Adrenal gland (tissue), 12 donors: Measurements from ENCODE around the gene XIAP. TPM values are rescaled to one million over a fixed set of nuclear protein-coding genes. Genes with fewer than 3 reads are reported as not detected.
A peak's percentile ranks its signal among the peaks of the same experiment; 100 is the strongest.
"Not testable (repeated sequence)": the region's sequence is repeated elsewhere in the genome, so short reads cannot be mapped to it uniquely, and the experiment has no call there.

Experiments
- DNase-seq, 7 donors: peaks; one replicate each; pipeline ENCODE4 v3.0.0-alpha.2; 2019 to 2020
- H3K27ac ChIP-seq, 5 donors: fragments of 200-600 bp; sonication (generic) in 4 of 5; 1 replicate in 3 of 5; 2 replicates in 2 of 5; pipeline versions ENCODE4 v1.5.1 to v1.8.0; 2016 to 2020; ENCODE audit warnings: mild to moderate bottlenecking in 1 of 5
- H3K27me3 ChIP-seq: fragments of 200-600 bp; 2 replicates; pipeline ENCODE4 v1.8.0; 2021
- H3K36me3 ChIP-seq, 2 donors: fragments of 200-600 bp; replicated peaks in 1 of 2; 1 replicate in 1 of 2; 2 replicates in 1 of 2; pipeline versions ENCODE4 v1.5.1 to v1.8.0; 2018 to 2022
- H3K4me1 ChIP-seq, 2 donors: fragments of 200-600 bp; replicated peaks in 1 of 2; 1 replicate in 1 of 2; 2 replicates in 1 of 2; pipeline versions ENCODE4 v1.5.1 to v1.8.0; 2018 to 2021
- H3K4me3 ChIP-seq, 4 donors: fragments of 200-600 bp; sonication (generic) in 3 of 4; one replicate each; pipeline ENCODE4 v1.5.1; 2016 to 2018
- H3K9me3 ChIP-seq, 3 donors: fragments of 200-600 bp; sonication (generic) in 1 of 3; replicated peaks in 1 of 3; 1 replicate in 2 of 3; 2 replicates in 1 of 3; pipeline versions ENCODE4 v1.5.1 to v1.8.0; 2016 to 2021
- POLR2A ChIP-seq, 2 donors: fragments of 450-650 bp; IDR thresholded peaks; one replicate each; pipeline ENCODE4 v1.6.1; 2017; ENCODE audit warnings: antibody characterized with exemption in 2 of 2, mild to moderate bottlenecking in 2 of 2, moderate library complexity in 1 of 2
- WGBS, 4 donors: extraction: QIAGEN DNeasy Blood & Tissue Kit in 2 of 4; methylation state at CpG; one replicate each; pipeline versions ENCODE4 v1.1.5 to v1.1.7; 2013 to 2017; 5-methylcytosine and 5-hydroxymethylcytosine counted together
- intact Hi-C, 2 donors: fragments of 100-400 bp; cut with DNase I; formaldehyde crosslinking; loops; one replicate each; pipeline versions ENCODE4 v1.14.1 to v1.15.0; 2022 to 2023
- polyA plus RNA-seq, 3 donors: library from polyadenylated mRNA; stranded (reverse); fragments of 200-250 nt in 2 of 3; fragments of 350-450 nt in 1 of 3; fragmentation: Illumina TruSeq in 1 of 3; extraction: RNeasy Lipid Tissue Mini Kit (QIAGEN cat#74804) in 1 of 3; gene quantifications; one replicate each; pipeline ENCODE4 v1.2.3, GENCODE V29; 2013 to 2014
- total RNA-seq, 9 donors: library from RNA; depleted of rRNA in 4 of 9; stranded (reverse); fragments of >200 nt in 4 of 9; fragments of 120-200 nt in 1 of 9; fragmentation: NEBNext Ultra II Directional in 1 of 9; extraction: Animal tissue kit (Norgen Biotek cat#: 25700) in 1 of 9; gene quantifications; one replicate each; pipeline versions ENCODE4 v1.1.0 to v1.2.4, GENCODE V29; 2013 to 2023
- TF ChIP-seq, protein P1 (sequence below), 6 experiments: fragments of 450-650 bp in 4 of 6; fragments of 200-600 bp in 2 of 6; sonication (generic) in 1 of 6; IDR thresholded peaks; 1 replicate in 5 of 6; 2 replicates in 1 of 6; pipeline versions ENCODE4 v1.5.1 to v1.8.0; 2016 to 2021; ENCODE audit warnings: antibody characterized with exemption in 6 of 6, mild to moderate bottlenecking in 2 of 6, moderate library complexity in 1 of 6
- donor health status: healthy with polysubstance abuse.
- donor health status: Bipolar disorder and iron deficiency.
- donor health status: DM: yes; HTN: yes; CAD: no.
- donor health status: DM: no; HTN: no; CAD: no.
- donor health status: DM: no; HTN: no; CAD: no.
- donor health status: DM: yes; HTN: yes; CAD: no.

XIAP gene
- total and polyA plus RNA-seq, 12 donors = 6.4 to 63.7 (median 37.3) TPM

DNA sequence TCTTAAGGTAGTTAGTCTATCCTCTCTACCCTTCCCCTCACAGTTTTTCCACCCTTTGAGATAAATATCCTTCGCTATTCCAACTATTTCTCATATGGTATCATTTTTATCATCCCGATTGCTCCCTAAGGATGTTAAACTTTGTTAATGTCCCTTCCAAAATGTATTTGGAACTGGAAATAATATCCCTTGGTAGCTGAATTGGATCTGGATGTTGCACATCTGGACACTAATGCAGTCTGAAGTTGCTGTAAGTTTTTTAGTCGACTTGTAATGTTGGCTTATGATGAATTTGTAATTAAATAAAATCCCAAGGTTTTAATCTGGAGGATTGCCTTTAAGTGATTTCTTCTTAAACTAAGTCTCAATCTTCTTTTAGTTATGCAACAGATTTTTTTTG is 22.5 kb downstream of the XIAP start:
- intact Hi-C loops = loop anchor here in 1 of 2 donors (10.0 kb wide), 1 partner anchor 48 kb away; no protein-coding TSS in a partner anchor
- no peaks in the 10 kb centered on the region for H3K36me3 ChIP-seq
- 71 to 90% (median 83%) methylated on average over 3 of the region's 3 CpGs for WGBS, 4 donors
- H3K9me3 ChIP-seq = no peaks in the 10 kb centered on the region
- DNase-seq = no peak
- H3K4me1 ChIP-seq = peaks cover 4 to 10% of the 10 kb centered on the region in 2 donors
- no peak overlapping the region for H3K4me3 ChIP-seq
- H3K27ac ChIP-seq = no peak overlapping the region
- no peak for TF ChIP-seq POLR2A (IDR thresholded peaks at IDR 0.05)
- TF ChIP-seq, protein P1, sequence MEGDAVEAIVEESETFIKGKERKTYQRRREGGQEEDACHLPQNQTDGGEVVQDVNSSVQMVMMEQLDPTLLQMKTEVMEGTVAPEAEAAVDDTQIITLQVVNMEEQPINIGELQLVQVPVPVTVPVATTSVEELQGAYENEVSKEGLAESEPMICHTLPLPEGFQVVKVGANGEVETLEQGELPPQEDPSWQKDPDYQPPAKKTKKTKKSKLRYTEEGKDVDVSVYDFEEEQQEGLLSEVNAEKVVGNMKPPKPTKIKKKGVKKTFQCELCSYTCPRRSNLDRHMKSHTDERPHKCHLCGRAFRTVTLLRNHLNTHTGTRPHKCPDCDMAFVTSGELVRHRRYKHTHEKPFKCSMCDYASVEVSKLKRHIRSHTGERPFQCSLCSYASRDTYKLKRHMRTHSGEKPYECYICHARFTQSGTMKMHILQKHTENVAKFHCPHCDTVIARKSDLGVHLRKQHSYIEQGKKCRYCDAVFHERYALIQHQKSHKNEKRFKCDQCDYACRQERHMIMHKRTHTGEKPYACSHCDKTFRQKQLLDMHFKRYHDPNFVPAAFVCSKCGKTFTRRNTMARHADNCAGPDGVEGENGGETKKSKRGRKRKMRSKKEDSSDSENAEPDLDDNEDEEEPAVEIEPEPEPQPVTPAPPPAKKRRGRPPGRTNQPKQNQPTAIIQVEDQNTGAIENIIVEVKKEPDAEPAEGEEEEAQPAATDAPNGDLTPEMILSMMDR (IDR thresholded peaks at IDR 0.05) = no peak
- no peaks in the 10 kb centered on the region for H3K27me3 ChIP-seq

DNA sequence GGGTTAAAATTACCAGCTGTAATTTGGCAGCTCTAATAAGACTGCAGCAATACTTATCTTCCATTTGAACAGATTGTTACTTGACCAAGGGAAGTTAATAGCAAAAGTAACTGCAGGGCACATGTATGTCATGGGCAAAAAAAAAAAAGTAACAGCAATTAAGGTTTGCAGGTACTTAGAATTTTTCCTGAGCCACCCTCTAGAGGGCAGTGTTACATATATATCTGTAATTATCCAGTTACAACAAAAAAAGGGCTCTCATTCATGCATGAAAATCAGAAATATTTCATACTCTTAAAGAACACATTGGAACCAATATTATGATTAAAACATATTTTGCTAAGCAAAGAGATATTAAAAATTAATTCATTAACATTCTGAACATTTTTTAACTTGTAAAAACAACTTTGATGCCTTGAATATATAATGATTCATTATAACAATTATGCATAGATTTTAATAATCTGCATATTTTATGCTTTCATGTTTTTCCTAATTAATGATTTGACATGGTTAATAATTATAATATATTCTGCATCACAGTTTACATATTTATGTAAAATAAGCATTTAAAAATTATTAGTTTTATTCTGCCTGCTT is 25.1 kb downstream of the XIAP start:
- H3K27me3 ChIP-seq = no peaks in the 10 kb centered on the region
- intact Hi-C loops = loop anchor here in 1 of 2 donors (10.0 kb wide), 1 partner anchor 50 kb away; no protein-coding TSS in a partner anchor
- peak in 4 of 7 donors; percentile 25 to 51 (median 35) for DNase-seq

DNA sequence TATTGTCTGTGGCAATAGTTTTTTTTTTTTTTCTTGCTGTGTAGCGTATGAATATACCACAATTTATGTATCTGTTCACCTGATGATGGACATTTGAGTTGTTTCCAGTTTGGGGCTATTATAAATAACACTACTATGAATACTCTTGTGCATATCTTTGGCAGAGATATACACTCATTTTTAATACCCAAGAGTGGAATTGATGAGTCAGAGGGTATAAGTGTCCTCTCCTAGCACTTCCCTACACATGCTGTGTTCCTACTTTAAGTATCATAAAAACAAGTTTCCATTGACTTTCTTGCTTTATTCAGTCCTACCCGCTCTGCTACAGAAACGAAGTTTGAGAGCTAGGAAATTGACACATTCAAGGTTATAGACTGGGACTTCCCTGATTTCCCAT is 39.8 kb downstream of the XIAP start:
- Histone ChIP-seq H3K4me3 (no peak overlapping the region), H3K27ac (no peak overlapping the region), H3K9me3 (no peaks in the 10 kb centered on the region), H3K36me3 (no peaks in the 10 kb centered on the region), H3K27me3 (no peaks in the 10 kb centered on the region), H3K4me1 (no peaks in the 10 kb centered on the region)
- no peak for DNase-seq
- 70 to 79% (median 73%) methylated on average over 3 of the region's 3 CpGs for WGBS, 4 donors
- intact Hi-C loops = no loop called here
- TF ChIP-seq, protein P1 (IDR thresholded peaks at IDR 0.05) = no peak
- no peak for TF ChIP-seq POLR2A (IDR thresholded peaks at IDR 0.05)

More for the DNA sequence above, 25.1 kb downstream of the XIAP start:
- Histone ChIP-seq H3K27ac (no peak overlapping the region), H3K4me1 (no peaks in the 10 kb centered on the region), H3K9me3 (no peaks in the 10 kb centered on the region), H3K4me3 (no peak overlapping the region), H3K36me3 (peaks cover 0 to 6% of the 10 kb centered on the region in 2 donors)
- no peak for TF ChIP-seq POLR2A (IDR thresholded peaks at IDR 0.05)
- TF ChIP-seq, protein P1 (IDR thresholded peaks at IDR 0.05) = peak in 5 of 6 experiments; percentile 32 to 69 (median 40)

DNA sequence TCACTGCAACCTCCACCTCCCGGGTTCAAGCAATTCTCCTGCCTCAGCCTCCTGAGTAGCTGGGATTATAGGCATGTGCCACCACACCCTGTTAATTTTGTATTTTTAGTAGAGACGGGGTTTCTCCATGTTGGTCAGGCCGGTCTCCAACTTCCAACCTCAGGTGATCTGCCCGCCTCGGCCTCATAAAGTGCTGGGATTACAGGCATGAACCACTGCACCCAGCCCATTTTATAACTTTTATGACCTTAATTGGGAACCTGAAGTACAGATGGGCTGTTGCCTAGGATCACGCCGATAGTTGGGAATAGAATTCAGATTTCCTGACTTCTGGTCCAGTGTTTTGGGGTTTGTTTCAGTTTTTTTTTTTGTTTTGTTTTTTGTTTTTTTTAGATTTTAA is 43.4 kb downstream of the XIAP start:
- H3K27me3 ChIP-seq, H3K4me3 ChIP-seq, H3K27ac ChIP-seq, H3K9me3 ChIP-seq, DNase-seq, intact Hi-C loops, H3K36me3 ChIP-seq, H3K4me1 ChIP-seq: not testable (repeated sequence)
- WGBS, 4 donors = 95 to 97% (median 96%) methylated on average over 6 to 7 of the region's 7 CpGs

DNA sequence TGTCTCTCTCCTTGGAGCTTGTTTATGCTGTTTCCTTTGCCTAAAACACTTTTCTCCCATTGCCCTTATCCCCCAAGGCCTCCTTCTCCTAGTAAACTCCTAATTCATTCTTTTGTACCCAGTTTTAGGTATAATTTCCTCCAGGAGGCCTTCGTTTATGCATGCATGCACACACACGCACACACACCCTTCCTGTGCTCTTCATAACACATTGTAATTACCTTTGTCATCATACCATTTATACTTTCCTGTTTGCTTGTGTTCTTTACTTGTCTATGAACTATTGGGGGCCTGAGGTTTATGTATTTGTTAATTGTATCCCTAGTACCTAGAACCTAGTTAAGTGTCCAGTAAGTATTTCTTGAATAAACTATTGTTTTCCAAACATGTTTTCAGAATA is 45.5 kb downstream of the XIAP start:
- no peaks in the 10 kb centered on the region for H3K27me3 ChIP-seq
- no peaks in the 10 kb centered on the region for H3K4me1 ChIP-seq
- intact Hi-C loops = no loop called here
- 53 to 83% (median 75%) methylated on average over 2 of the region's 2 CpGs for WGBS, 4 donors
- H3K9me3 ChIP-seq = no peaks in the 10 kb centered on the region
- H3K4me3 ChIP-seq = no peak overlapping the region
- TF ChIP-seq, protein P1 (IDR thresholded peaks at IDR 0.05) = no peak
- no peak for TF ChIP-seq POLR2A (IDR thresholded peaks at IDR 0.05)
- H3K27ac ChIP-seq = no peak overlapping the region
- no peak for DNase-seq
- no peaks in the 10 kb centered on the region for H3K36me3 ChIP-seq
